Neural cell (in vitro differentiated cells): ENCODE measurements around the gene TTC19. TPM values are rescaled to one million over a fixed set of nuclear protein-coding genes. Genes with fewer than 3 reads are reported as not detected.

ENCODE experiments used
- H2AFZ ChIP-seq: fragments of 200-600, 300-800 bp; sonication (generic), shearing (Covaris generic); 2 replicates; pipeline ENCODE4 v1.6.0; 2014; ENCODE audit warnings: low read depth, mild to moderate bottlenecking, antibody characterized with exemption, low read length, moderate library complexity
- H3F3A ChIP-seq: fragments of 200-600 bp; shearing (Covaris generic); 2 replicates; pipeline ENCODE4 v1.6.1; 2016; ENCODE audit warnings: mild to moderate bottlenecking, moderate library complexity, mixed read lengths, antibody characterized with exemption, low read length; ENCODE audit not compliant: insufficient read depth, poor library complexity, severe bottlenecking
- H3K27ac ChIP-seq: fragments of 200-600, 300-800 bp; sonication (generic), shearing (Covaris generic); 2 replicates; pipeline ENCODE4 v1.5.1; 2014; ENCODE audit warnings: mild to moderate bottlenecking, low read length, moderate library complexity
- H3K27me3 ChIP-seq: fragments of 300-800, 200-600 bp; sonication (generic), shearing (Covaris generic); 2 replicates; pipeline ENCODE4 v1.6.0; 2014; ENCODE audit warnings: mild to moderate bottlenecking, low read depth, low read length, moderate library complexity; ENCODE audit not compliant: insufficient read depth
- H3K36me3 ChIP-seq: fragments of 300-800, 200-600 bp; sonication (generic), shearing (Covaris generic); 2 replicates; pipeline ENCODE4 v1.5.1; 2014; ENCODE audit warnings: mild to moderate bottlenecking, antibody characterized with exemption, low read length, moderate library complexity; ENCODE audit not compliant: insufficient read depth
- H3K4me2 ChIP-seq: fragments of 300-800, 200-600 bp; sonication (generic), shearing (Covaris generic); 2 replicates; pipeline ENCODE4 v1.6.0; 2014; ENCODE audit warnings: mild to moderate bottlenecking, low read length
- H3K4me3 ChIP-seq: fragments of 300-800, 200-600 bp; sonication (generic), shearing (Covaris generic); 2 replicates; pipeline ENCODE4 v1.5.1; 2014; ENCODE audit warnings: mild to moderate bottlenecking, low read length, moderate library complexity
- H3K79me2 ChIP-seq: fragments of 200-600 bp; shearing (Covaris generic); replicated peaks from 2 replicates; pipeline ENCODE4 v1.6.0; 2014; ENCODE audit warnings: mild to moderate bottlenecking, low read length, moderate library complexity; ENCODE audit not compliant: insufficient read depth
- H3K9ac ChIP-seq: fragments of 300-800, 200-600 bp; sonication (generic), shearing (Covaris generic); 2 replicates; pipeline ENCODE4 v1.6.1; 2016; ENCODE audit warnings: mild to moderate bottlenecking, low read length, mixed read lengths
- H3K9me2 ChIP-seq: fragments of 200-600 bp; shearing (Covaris generic); 2 replicates; pipeline ENCODE4 v1.6.1; 2016; ENCODE audit warnings: mild to moderate bottlenecking, low read length, mixed read lengths; ENCODE audit not compliant: insufficient read depth
- H3K9me3 ChIP-seq: fragments of 200-600, 300-800 bp; sonication (generic), shearing (Covaris generic); 2 replicates; pipeline ENCODE4 v1.6.1; 2016; ENCODE audit warnings: mild to moderate bottlenecking, mixed run types, low read length, moderate library complexity, mixed read lengths
- H4K20me1 ChIP-seq: fragments of 200-600 bp; shearing (Covaris generic); 2 replicates; pipeline ENCODE4 v1.6.1; 2016; ENCODE audit warnings: mild to moderate bottlenecking, mixed run types; ENCODE audit not compliant: insufficient read depth
- CTCF ChIP-seq: fragments of 450-650 bp; IDR thresholded peaks from 2 replicates; pipeline ENCODE4 v1.5.1; 2014; ENCODE audit warnings: antibody characterized with exemption, mild to moderate bottlenecking, moderate library complexity; ENCODE audit not compliant: poor library complexity, severe bottlenecking
- EP300 ChIP-seq: fragments of 450-650 bp; conservative IDR thresholded peaks from 2 replicates; pipeline ENCODE4 v1.6.1; 2014; ENCODE audit warnings: antibody characterized with exemption, mild to moderate bottlenecking, moderate library complexity; ENCODE audit not compliant: poor library complexity, severe bottlenecking
- EZH2 ChIP-seq: fragments of 200-600, 300-800 bp; shearing (Covaris generic), sonication (generic); IDR thresholded peaks from 2 replicates; pipeline ENCODE4 v1.6.1; 2014; ENCODE audit warnings: antibody characterized with exemption, low read length, borderline replicate concordance, mild to moderate bottlenecking; ENCODE audit not compliant: insufficient read depth, poor library complexity, severe bottlenecking
- MXI1 ChIP-seq: fragments of 450-650 bp; conservative IDR thresholded peaks from 2 replicates; pipeline ENCODE4 v1.6.1; 2014; ENCODE audit warnings: antibody characterized with exemption, mild to moderate bottlenecking; ENCODE audit not compliant: poor library complexity, severe bottlenecking
- POLR2AphosphoS5 ChIP-seq: IDR thresholded peaks from 2 replicates; pipeline ENCODE4 v1.6.1; 2012
- RAD21 ChIP-seq: fragments of 450-650 bp; conservative IDR thresholded peaks from 2 replicates; pipeline ENCODE4 v1.6.1; 2014; ENCODE audit warnings: antibody characterized with exemption, mild to moderate bottlenecking, moderate library complexity
- SMC3 ChIP-seq: fragments of 450-650 bp; conservative IDR thresholded peaks from 2 replicates; pipeline ENCODE4 v1.6.1; 2014; ENCODE audit warnings: antibody characterized with exemption, mild to moderate bottlenecking, moderate library complexity; ENCODE audit not compliant: poor library complexity
- TAF1 ChIP-seq: IDR thresholded peaks from 2 replicates; pipeline ENCODE4 v1.6.1; 2012; ENCODE audit warnings: low read depth
- polyA plus RNA-seq: library from polyadenylated mRNA; depleted of rRNA; stranded (reverse); fragments of >200 nt; gene quantifications from 2 replicates; pipeline ENCODE4 v1.2.3, GENCODE V29; 2014
- TF ChIP-seq, protein P1 (sequence below): IDR thresholded peaks from 2 replicates; pipeline ENCODE4 v1.6.1; 2012; ENCODE audit warnings: borderline replicate concordance

The TTC19 gene
- polyA plus RNA-seq, 1 donor from 2014 or later, result 97.8 TPM

DNA sequence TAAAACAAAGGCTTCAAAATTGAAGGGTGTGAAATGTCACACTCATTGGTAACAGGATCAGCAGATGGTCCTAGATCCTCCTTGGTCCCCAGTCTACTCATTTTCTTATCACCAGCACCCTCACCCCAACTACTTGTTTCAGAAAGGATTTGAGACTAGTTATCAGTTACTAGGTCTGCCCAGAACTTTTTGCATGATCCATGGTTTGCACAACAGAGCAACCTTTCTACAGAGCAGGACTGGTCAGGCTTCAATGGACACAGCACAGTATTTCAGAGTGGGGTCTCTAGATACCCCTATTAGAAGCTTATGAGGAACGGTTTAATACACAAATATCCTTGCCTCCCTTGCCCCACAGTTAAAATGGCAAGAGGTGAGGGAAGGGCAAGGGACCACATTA is 25.6 kb downstream of the TTC19 start:
- H3K36me3 ChIP-seq, result peaks cover 13% of the 10 kb centered on the region
- H3K4me3 ChIP-seq, result no peak overlapping the region
- H3K27me3 ChIP-seq, result no peaks in the 10 kb centered on the region
- H3K9ac ChIP-seq, result no peak overlapping the region
- H3F3A ChIP-seq, result no peaks in the 10 kb centered on the region
- TF ChIP-seq, protein P1, sequence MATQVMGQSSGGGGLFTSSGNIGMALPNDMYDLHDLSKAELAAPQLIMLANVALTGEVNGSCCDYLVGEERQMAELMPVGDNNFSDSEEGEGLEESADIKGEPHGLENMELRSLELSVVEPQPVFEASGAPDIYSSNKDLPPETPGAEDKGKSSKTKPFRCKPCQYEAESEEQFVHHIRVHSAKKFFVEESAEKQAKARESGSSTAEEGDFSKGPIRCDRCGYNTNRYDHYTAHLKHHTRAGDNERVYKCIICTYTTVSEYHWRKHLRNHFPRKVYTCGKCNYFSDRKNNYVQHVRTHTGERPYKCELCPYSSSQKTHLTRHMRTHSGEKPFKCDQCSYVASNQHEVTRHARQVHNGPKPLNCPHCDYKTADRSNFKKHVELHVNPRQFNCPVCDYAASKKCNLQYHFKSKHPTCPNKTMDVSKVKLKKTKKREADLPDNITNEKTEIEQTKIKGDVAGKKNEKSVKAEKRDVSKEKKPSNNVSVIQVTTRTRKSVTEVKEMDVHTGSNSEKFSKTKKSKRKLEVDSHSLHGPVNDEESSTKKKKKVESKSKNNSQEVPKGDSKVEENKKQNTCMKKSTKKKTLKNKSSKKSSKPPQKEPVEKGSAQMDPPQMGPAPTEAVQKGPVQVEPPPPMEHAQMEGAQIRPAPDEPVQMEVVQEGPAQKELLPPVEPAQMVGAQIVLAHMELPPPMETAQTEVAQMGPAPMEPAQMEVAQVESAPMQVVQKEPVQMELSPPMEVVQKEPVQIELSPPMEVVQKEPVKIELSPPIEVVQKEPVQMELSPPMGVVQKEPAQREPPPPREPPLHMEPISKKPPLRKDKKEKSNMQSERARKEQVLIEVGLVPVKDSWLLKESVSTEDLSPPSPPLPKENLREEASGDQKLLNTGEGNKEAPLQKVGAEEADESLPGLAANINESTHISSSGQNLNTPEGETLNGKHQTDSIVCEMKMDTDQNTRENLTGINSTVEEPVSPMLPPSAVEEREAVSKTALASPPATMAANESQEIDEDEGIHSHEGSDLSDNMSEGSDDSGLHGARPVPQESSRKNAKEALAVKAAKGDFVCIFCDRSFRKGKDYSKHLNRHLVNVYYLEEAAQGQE, result no peak
- TF ChIP-seq TAF1, result no peak
- no peak for TF ChIP-seq EP300
- TF ChIP-seq EZH2, result no peak
- no peak for TF ChIP-seq SMC3
- TF ChIP-seq MXI1, result no peak
- TF ChIP-seq CTCF, result no peak
- TF ChIP-seq RAD21, result no peak
- no peak for TF ChIP-seq POLR2AphosphoS5
- no peaks in the 10 kb centered on the region for H3K9me3 ChIP-seq
- H4K20me1 ChIP-seq, result no peaks in the 10 kb centered on the region
- no peaks in the 10 kb centered on the region for H3K9me2 ChIP-seq
- no peak overlapping the region for H3K4me2 ChIP-seq
- H3K79me2 ChIP-seq, result no peaks in the 10 kb centered on the region
- no peak overlapping the region for H2AFZ ChIP-seq
- no peak overlapping the region for H3K27ac ChIP-seq

DNA sequence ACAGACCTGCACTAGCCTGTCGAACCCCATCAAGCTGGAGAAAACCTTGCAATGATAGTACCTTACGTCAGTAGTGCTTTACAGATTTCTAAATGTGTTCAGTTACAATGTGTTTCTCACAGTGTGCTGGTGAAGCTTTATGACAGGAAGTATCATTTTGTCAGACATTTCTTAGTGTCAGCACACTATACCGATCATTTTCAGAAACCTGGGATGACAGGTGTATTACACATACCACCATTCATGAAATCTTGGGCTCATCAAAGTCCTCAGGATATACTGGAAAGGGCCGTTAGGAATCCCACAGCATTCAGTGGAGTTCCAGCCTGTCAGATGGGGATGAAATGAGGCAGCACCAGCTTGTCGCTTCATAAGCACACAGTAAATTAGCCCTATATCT is 27.3 kb downstream of the TTC19 start:
- Histone ChIP-seq H3K4me2 (no peak overlapping the region), H3K4me3 (no peak overlapping the region), H3K27me3 (no peaks in the 10 kb centered on the region), H3K9me2 (no peaks in the 10 kb centered on the region), H3K36me3 (peaks cover 18% of the 10 kb centered on the region), H3K9me3 (no peaks in the 10 kb centered on the region), H3F3A (no peaks in the 10 kb centered on the region), H4K20me1 (no peaks in the 10 kb centered on the region), H2AFZ (no peak overlapping the region), H3K9ac (no peak overlapping the region), H3K79me2 (no peaks in the 10 kb centered on the region), H3K27ac (peak overlapping the region; percentile 35)
- TF ChIP-seq EP300, result peak; percentile 91
- TF ChIP-seq, protein P1, result peak; percentile 82
- peak; percentile 38 for TF ChIP-seq POLR2AphosphoS5
- no peak for TF ChIP-seq CTCF
- peak; percentile 34 for TF ChIP-seq MXI1
- no peak for TF ChIP-seq SMC3
